Astrocyte of the cerebellum (primary cell): Measurements from ENCODE around the gene ACER3.
A peak's percentile ranks its signal among the peaks of the same experiment; 100 is the strongest.

Experiments
- DNase-seq: peaks from one replicate; pipeline ENCODE4 v3.0.0-alpha.2; 2011; ENCODE audit warnings: low read depth
- H3K4me3 ChIP-seq: 2 replicates; pipeline ENCODE4 v1.5.1; 2011; ENCODE audit warnings: mild to moderate bottlenecking, low read depth, low read length, moderate library complexity
- in situ Hi-C: cut with HindIII; loops from 2 replicates; pipeline ENCODE4 v1.10.0; 2017; ENCODE audit warnings: low sequenced_read_pairs
- TF ChIP-seq, protein P1 (sequence below): IDR thresholded peaks from 2 replicates; pipeline ENCODE4 v1.5.1; 2012; ENCODE audit warnings: low read length, low read depth, moderate library complexity, mild to moderate bottlenecking; ENCODE audit errors: missing control alignments

The ACER3 gene

DNA sequence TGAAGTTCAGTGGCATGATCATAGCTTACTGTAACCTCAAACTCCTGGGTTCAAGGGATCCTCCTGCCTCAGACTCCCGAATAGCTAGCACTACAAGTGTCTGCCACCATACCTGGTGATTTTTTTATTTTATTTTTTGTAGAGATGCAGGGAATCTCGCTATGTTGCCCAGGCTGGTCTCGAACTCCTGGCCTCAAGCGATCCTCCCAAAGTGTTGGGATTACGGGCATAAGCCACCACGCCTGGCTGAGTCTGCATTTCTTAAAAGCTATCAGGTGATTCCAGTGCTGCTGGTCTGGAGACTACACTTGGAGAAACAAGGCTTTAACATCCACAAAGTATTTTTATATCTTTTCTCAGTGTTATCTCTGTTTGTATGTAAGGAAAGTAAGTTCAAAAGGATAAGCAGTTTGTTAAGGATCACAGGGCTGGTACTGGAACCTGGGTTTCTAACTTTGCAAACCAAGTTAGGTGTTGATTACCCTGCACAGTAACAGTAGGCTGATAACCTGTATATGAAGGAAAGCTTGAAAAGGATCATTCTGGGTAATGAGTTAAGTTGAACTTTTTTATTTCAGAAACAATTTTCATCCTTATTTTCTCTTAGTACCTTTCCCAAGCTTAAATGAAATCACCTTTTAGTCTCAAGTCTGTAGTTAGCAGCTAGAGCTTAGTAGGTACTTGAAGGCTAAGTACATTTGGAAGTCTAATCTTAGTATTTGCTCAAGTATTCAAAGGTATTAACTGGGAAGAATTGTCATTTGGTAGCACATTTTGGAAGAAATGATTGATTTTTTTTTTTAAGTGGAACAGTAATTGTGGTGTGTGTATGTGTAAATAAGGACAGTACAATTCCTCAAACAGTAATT, 12.5 kb downstream of the ACER3 start:
- TF ChIP-seq, protein P1, sequence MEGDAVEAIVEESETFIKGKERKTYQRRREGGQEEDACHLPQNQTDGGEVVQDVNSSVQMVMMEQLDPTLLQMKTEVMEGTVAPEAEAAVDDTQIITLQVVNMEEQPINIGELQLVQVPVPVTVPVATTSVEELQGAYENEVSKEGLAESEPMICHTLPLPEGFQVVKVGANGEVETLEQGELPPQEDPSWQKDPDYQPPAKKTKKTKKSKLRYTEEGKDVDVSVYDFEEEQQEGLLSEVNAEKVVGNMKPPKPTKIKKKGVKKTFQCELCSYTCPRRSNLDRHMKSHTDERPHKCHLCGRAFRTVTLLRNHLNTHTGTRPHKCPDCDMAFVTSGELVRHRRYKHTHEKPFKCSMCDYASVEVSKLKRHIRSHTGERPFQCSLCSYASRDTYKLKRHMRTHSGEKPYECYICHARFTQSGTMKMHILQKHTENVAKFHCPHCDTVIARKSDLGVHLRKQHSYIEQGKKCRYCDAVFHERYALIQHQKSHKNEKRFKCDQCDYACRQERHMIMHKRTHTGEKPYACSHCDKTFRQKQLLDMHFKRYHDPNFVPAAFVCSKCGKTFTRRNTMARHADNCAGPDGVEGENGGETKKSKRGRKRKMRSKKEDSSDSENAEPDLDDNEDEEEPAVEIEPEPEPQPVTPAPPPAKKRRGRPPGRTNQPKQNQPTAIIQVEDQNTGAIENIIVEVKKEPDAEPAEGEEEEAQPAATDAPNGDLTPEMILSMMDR, result no peak
- in situ Hi-C loops, result loop anchor here (5.0 kb wide), 1 partner anchor 66 kb away; no protein-coding TSS in a partner anchor
- no peak overlapping the region for H3K4me3 ChIP-seq
- DNase-seq, result no peak

DNA sequence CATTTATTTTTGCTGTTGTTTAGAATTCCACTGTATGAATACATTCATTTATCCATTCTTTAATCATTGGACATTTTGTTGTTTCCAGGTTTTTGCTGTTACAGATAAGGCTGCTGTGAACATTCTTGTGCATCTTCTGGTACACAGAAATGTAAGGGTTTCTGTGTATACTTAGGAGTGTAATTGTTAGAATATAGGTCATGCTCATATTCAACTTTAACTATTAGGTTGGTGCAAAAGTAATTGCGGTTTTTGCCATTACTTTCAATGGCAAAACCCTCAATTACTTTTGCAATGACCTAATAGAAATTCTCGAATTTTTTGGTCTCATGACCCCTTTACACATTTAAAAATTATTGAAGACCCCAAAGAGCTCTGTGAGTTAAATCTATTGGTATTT, 17.3 kb downstream of the ACER3 start:
- TF ChIP-seq, protein P1, result no peak
- no peak for DNase-seq
- H3K4me3 ChIP-seq, result no peak overlapping the region
- in situ Hi-C loops, result no loop called here

DNA sequence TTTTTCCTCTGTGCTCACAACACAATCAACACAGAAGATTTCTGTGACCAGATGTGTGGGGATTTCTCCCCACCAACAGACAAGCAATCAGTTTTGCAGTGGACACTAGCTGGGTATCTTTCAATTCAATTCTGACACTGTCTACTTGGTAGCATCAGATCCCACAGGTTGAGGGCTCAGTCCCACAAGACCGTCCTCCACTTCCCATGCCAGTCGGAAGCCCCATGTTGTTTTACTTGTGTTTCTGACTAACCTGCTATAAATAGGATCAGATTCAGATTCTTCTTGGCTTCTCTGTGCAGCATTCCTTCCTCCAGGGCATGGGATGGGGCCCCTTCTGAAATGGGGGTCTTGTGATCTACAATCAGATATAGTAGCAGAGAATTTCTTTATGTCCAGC, 19.6 kb downstream of the ACER3 start:
- in situ Hi-C loops, result no loop called here
- TF ChIP-seq, protein P1, result no peak
- no peak for DNase-seq
- H3K4me3 ChIP-seq, result no peak overlapping the region

DNA sequence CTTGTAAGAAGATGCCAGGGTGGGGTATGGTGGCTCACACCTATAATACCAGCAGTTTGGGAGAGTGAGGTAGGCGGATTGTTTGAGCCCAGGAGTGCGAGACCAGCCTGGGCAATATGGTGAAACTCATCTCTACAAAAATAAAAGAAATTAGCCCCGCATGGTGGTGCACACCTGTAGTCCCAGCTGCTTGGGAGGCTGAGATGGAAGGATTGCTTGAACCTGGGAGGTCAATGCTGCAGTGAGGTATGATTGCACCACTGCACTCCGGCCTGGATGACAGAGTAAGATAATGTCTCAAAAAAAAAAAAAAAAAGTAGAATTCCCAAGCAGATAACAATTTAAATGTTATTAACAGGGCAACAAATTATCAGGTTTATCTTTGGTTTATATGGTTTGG, 20.2 kb downstream of the ACER3 start:
- in situ Hi-C loops, result no loop called here
- DNase-seq, result no peak
- TF ChIP-seq, protein P1, result no peak
- no peak overlapping the region for H3K4me3 ChIP-seq

DNA sequence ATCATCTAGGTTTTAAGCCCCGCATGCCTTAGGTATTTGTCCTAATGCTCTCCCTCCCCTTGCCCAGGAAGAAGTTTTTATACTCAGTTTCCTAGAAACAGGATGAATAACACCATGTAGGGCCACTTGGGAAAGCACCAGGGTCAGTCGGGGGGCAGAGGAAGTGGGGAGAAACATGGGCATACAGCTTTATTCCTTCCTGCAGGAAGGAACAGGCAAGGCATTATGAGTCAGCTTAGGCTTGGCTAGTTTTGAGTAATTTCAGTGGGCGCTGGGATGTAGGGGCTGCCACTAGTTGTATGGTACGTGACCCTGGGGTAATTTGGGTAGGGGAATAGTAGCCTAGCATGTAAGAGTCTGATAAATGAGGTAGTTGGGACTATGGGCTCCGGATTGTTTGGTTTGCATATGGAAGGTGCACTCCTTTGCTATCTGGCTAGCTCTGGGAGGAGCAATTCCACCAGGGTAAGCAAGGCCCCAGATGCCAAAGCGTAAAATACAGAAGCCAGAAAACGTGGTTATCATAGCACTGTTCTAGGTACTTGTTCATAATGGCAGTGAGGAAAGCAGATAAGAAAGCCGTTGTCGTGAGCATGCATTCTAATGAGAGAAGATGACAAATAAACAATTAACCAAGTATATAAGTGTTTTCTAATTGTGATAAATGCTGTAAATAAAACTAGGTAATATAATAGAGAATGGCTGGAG, 24.8 kb downstream of the ACER3 start:
- H3K4me3 ChIP-seq, result no peak overlapping the region
- in situ Hi-C loops, result no loop called here
- peak; percentile 13 for DNase-seq
- TF ChIP-seq, protein P1, result no peak

DNA sequence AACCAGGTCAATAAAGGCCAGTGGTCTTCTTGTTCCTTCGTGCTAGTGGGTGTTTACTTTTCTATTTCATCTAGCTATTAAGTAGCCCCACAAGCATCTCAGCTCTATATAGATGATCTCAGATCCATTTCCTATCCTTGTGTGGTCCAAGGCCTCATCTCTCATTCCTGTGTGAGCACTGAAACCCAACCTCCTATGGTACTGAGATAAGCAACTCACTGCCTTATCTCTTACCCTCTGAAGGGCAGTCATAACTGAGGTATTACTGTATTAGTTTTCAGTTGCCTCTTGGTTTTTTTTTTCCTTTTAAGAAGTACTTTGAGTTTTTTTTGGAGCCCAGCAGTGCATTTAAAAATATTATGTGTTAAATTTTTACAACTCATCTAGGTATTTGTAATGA, 28.3 kb downstream of the ACER3 start:
- TF ChIP-seq, protein P1, result no peak
- H3K4me3 ChIP-seq, result no peak overlapping the region
- in situ Hi-C loops, result no loop called here
- no peak for DNase-seq
